ENCODE data around the gene TMC1.

The TMC1 gene

GRCh38 chr9:72807765-72808445, 286.5 kb downstream of the TMC1 start:
- Histone ChIP-seq H3K9ac (ENCODE audit: low read length) (no peak overlapping the region), H3K79me2 (ENCODE audit: low read length) (no peaks in the 10 kb centered on the region), H3K4me1 (ENCODE audit: low read length) (no peaks in the 10 kb centered on the region), H4K20me1 (ENCODE audit: insufficient read depth, low read length) (no peaks in the 10 kb centered on the region), H3K4me2 (ENCODE audit: low read length) (no peak overlapping the region), H3K36me3 (replicated peaks; ENCODE audit: low read depth, low read length) (no peaks in the 10 kb centered on the region), H3K27me3 (ENCODE audit: low read depth, low read length) (no peaks in the 10 kb centered on the region), H3K27ac (ENCODE audit: low read length) (no peak overlapping the region), H3K9me3 (ENCODE audit: insufficient read depth, low read length) (no peaks in the 10 kb centered on the region), H3K4me3 (ENCODE audit: low read length) (no peak overlapping the region), H2AFZ (ENCODE audit: low read depth, low read length) (no peak overlapping the region)
- TF ChIP-seq EZH2phosphoT487 (IDR thresholded peaks at IDR 0.05; ENCODE audit: low read depth), result no peak
- peak; percentile 59 for TF ChIP-seq CTCF (IDR thresholded peaks at IDR 0.05; ENCODE audit: low read depth, low read length)

GRCh38 chr9:72808446-72808768, 287.0 kb downstream of the TMC1 start:
- no peak overlapping the region for H3K4me3 ChIP-seq (ENCODE audit: low read length)
- H4K20me1 ChIP-seq (ENCODE audit: insufficient read depth, low read length), result no peaks in the 10 kb centered on the region
- no peak overlapping the region for H2AFZ ChIP-seq (ENCODE audit: low read depth, low read length)
- no peak for TF ChIP-seq CTCF (IDR thresholded peaks at IDR 0.05; ENCODE audit: low read depth, low read length)
- TF ChIP-seq EZH2phosphoT487 (IDR thresholded peaks at IDR 0.05; ENCODE audit: low read depth), result no peak
- no peaks in the 10 kb centered on the region for H3K4me1 ChIP-seq (ENCODE audit: low read length)
- no peaks in the 10 kb centered on the region for H3K36me3 ChIP-seq (replicated peaks; ENCODE audit: low read depth, low read length)
- no peak overlapping the region for H3K4me2 ChIP-seq (ENCODE audit: low read length)
- no peaks in the 10 kb centered on the region for H3K79me2 ChIP-seq (ENCODE audit: low read length)
- H3K9ac ChIP-seq (ENCODE audit: low read length), result no peak overlapping the region
- no peaks in the 10 kb centered on the region for H3K27me3 ChIP-seq (ENCODE audit: low read depth, low read length)
- no peak overlapping the region for H3K27ac ChIP-seq (ENCODE audit: low read length)
- no peaks in the 10 kb centered on the region for H3K9me3 ChIP-seq (ENCODE audit: insufficient read depth, low read length)

GRCh38 chr9:72809586-72809985, 288.2 kb downstream of the TMC1 start:
- no peak overlapping the region for H3K9ac ChIP-seq (ENCODE audit: low read length)
- no peaks in the 10 kb centered on the region for H4K20me1 ChIP-seq (ENCODE audit: insufficient read depth, low read length)
- TF ChIP-seq CTCF (IDR thresholded peaks at IDR 0.05; ENCODE audit: low read depth, low read length) (no peak), EZH2phosphoT487 (IDR thresholded peaks at IDR 0.05; ENCODE audit: low read depth) (no peak)
- no peaks in the 10 kb centered on the region for H3K27me3 ChIP-seq (ENCODE audit: low read depth, low read length)
- no peak overlapping the region for H2AFZ ChIP-seq (ENCODE audit: low read depth, low read length)
- no peak overlapping the region for H3K27ac ChIP-seq (ENCODE audit: low read length)
- H3K36me3 ChIP-seq (replicated peaks; ENCODE audit: low read depth, low read length), result no peaks in the 10 kb centered on the region
- H3K79me2 ChIP-seq (ENCODE audit: low read length), result no peaks in the 10 kb centered on the region
- H3K4me2 ChIP-seq (ENCODE audit: low read length), result no peak overlapping the region
- H3K9me3 ChIP-seq (ENCODE audit: insufficient read depth, low read length), result no peaks in the 10 kb centered on the region
- H3K4me1 ChIP-seq (ENCODE audit: low read length), result no peaks in the 10 kb centered on the region
- no peak overlapping the region for H3K4me3 ChIP-seq (ENCODE audit: low read length)

GRCh38 chr9:72812559-72813111, 291.2 kb downstream of the TMC1 start:
- no peak for TF ChIP-seq CTCF (IDR thresholded peaks at IDR 0.05; ENCODE audit: low read depth, low read length)
- no peak for TF ChIP-seq EZH2phosphoT487 (IDR thresholded peaks at IDR 0.05; ENCODE audit: low read depth)
- Histone ChIP-seq H3K27ac (ENCODE audit: low read length) (no peak overlapping the region), H3K4me1 (ENCODE audit: low read length) (no peaks in the 10 kb centered on the region), H3K4me3 (ENCODE audit: low read length) (no peak overlapping the region), H3K9me3 (ENCODE audit: insufficient read depth, low read length) (no peaks in the 10 kb centered on the region), H2AFZ (ENCODE audit: low read depth, low read length) (no peak overlapping the region), H3K79me2 (ENCODE audit: low read length) (no peaks in the 10 kb centered on the region), H4K20me1 (ENCODE audit: insufficient read depth, low read length) (no peaks in the 10 kb centered on the region), H3K36me3 (replicated peaks; ENCODE audit: low read depth, low read length) (no peaks in the 10 kb centered on the region), H3K4me2 (ENCODE audit: low read length) (no peak overlapping the region), H3K9ac (ENCODE audit: low read length) (no peak overlapping the region), H3K27me3 (ENCODE audit: low read depth, low read length) (no peaks in the 10 kb centered on the region)

Measured in OCI-LY3 (cell line).